Uterus (tissue), 4 donors: ENCODE data around the gene WDR49. TPM values are rescaled to one million over a fixed set of nuclear protein-coding genes. Genes with fewer than 3 reads are reported as not detected.

ENCODE experiments used
- DNase-seq, 2 donors: peaks; one replicate each; pipeline ENCODE4 v3.0.0-alpha.2; 2019 to 2020
- H3K27ac ChIP-seq, 2 donors: fragments of 200-600 bp; sonication (generic); 1 replicate in 1 of 2; 2 replicates in 1 of 2; pipeline ENCODE4 v1.5.1; 2016 to 2018
- H3K27me3 ChIP-seq, 2 donors: fragments of 200-600 bp; sonication (generic); one replicate each; pipeline ENCODE4 v1.5.1; 2018 to 2019; ENCODE audit warnings: control low read depth in 1 of 2
- H3K36me3 ChIP-seq, 2 donors: fragments of 200-600 bp; sonication (generic); one replicate each; pipeline ENCODE4 v1.5.1; 2019; ENCODE audit warnings: control low read depth in 1 of 2
- H3K4me1 ChIP-seq, 2 donors: fragments of 200-600 bp; sonication (generic); one replicate each; pipeline ENCODE4 v1.5.1; 2018 to 2019; ENCODE audit warnings: control low read depth in 1 of 2
- H3K4me3 ChIP-seq, 2 donors: fragments of 200-600 bp; sonication (generic); 1 replicate in 1 of 2; 2 replicates in 1 of 2; pipeline ENCODE4 v1.5.1; 2018 to 2019; ENCODE audit warnings: mild to moderate bottlenecking in 1 of 2
- H3K9me3 ChIP-seq, 2 donors: fragments of 200-600 bp; sonication (generic); one replicate each; pipeline ENCODE4 v1.5.1; 2019; ENCODE audit warnings: control low read depth in 1 of 2
- CTCF ChIP-seq, 4 experiments: fragments of 200-600 bp in 2 of 4; fragments of 450-650 bp in 2 of 4; sonication (generic) in 2 of 4; IDR thresholded peaks; one replicate each; pipeline ENCODE4 v1.5.1; 2016 to 2019; ENCODE audit warnings: antibody characterized with exemption in 4 of 4, mild to moderate bottlenecking in 2 of 4, moderate library complexity in 1 of 4
- POLR2A ChIP-seq, 2 donors: fragments of 450-650 bp; IDR thresholded peaks; one replicate each; pipeline ENCODE4 v1.6.1; 2016; ENCODE audit warnings: antibody characterized with exemption in 2 of 2, mild to moderate bottlenecking in 1 of 2, moderate library complexity in 1 of 2
- intact Hi-C: fragments of 100-400 bp; cut with DNase I; formaldehyde crosslinking; loops from one replicate; pipeline ENCODE4 v1.15.1; 2023; ENCODE audit warnings: low total_unique reads
- total RNA-seq, 4 donors: library from RNA; depleted of rRNA in 3 of 4; stranded (reverse); fragments of >200 nt in 3 of 4; gene quantifications; one replicate each; pipeline versions ENCODE4 v1.1.0 to v1.2.4, GENCODE V29; 2014 to 2023
- donor health status: DM: yes; HTN: yes; CAD: no.

Gene WDR49
- total RNA-seq, 4 donors from 2014 or later: 1.7 to 23.1 (median 6.5) TPM

GRCh38 chr3:167668651-167669050, 14.9 kb upstream of the WDR49 start:
- no peak overlapping the region for H3K27ac ChIP-seq
- no peak for DNase-seq
- intact Hi-C loops: no loop called here

GRCh38 chr3:167666563-167666962, 12.8 kb upstream of the WDR49 start:
- no peak overlapping the region for H3K4me3 ChIP-seq
- H3K36me3 ChIP-seq: no peaks in the 10 kb centered on the region
- DNase-seq: no peak
- no peaks in the 10 kb centered on the region for H3K4me1 ChIP-seq
- intact Hi-C loops: no loop called here
- no peak for TF ChIP-seq POLR2A (IDR thresholded peaks at IDR 0.05)
- no peak for TF ChIP-seq CTCF (IDR thresholded peaks at IDR 0.05)
- no peaks in the 10 kb centered on the region for H3K9me3 ChIP-seq
- H3K27me3 ChIP-seq: no peaks in the 10 kb centered on the region
- no peak overlapping the region for H3K27ac ChIP-seq

More at GRCh38 chr3:167668651-167669050, 14.9 kb upstream of the WDR49 start:
- H3K9me3 ChIP-seq: no peaks in the 10 kb centered on the region
- no peak overlapping the region for H3K4me3 ChIP-seq
- H3K4me1 ChIP-seq: no peaks in the 10 kb centered on the region
- no peaks in the 10 kb centered on the region for H3K27me3 ChIP-seq
- H3K36me3 ChIP-seq: no peaks in the 10 kb centered on the region
- TF ChIP-seq POLR2A (IDR thresholded peaks at IDR 0.05): no peak
- no peak for TF ChIP-seq CTCF (IDR thresholded peaks at IDR 0.05)

GRCh38 chr3:167662919-167663400, 9.2 kb upstream of the WDR49 start:
- no peaks in the 10 kb centered on the region for H3K9me3 ChIP-seq

GRCh38 chr3:167657684-167658225, 4.0 kb upstream of the WDR49 start:
- TF ChIP-seq CTCF (IDR thresholded peaks at IDR 0.05) (no peak), POLR2A (IDR thresholded peaks at IDR 0.05) (no peak)
- no peaks in the 10 kb centered on the region for H3K27me3 ChIP-seq
- intact Hi-C loops: no loop called here
- H3K36me3 ChIP-seq: no peaks in the 10 kb centered on the region
- no peaks in the 10 kb centered on the region for H3K4me1 ChIP-seq
- DNase-seq: no peak
- no peaks in the 10 kb centered on the region for H3K9me3 ChIP-seq
- no peak overlapping the region for H3K27ac ChIP-seq
- no peak overlapping the region for H3K4me3 ChIP-seq

More at GRCh38 chr3:167662919-167663400, 9.2 kb upstream of the WDR49 start:
- intact Hi-C loops: no loop called here
- no peak for DNase-seq
- H3K36me3 ChIP-seq: no peaks in the 10 kb centered on the region
- H3K27ac ChIP-seq: no peak overlapping the region
- no peaks in the 10 kb centered on the region for H3K27me3 ChIP-seq
- no peaks in the 10 kb centered on the region for H3K4me1 ChIP-seq
- H3K4me3 ChIP-seq: no peak overlapping the region
- no peak for TF ChIP-seq POLR2A (IDR thresholded peaks at IDR 0.05)
- no peak for TF ChIP-seq CTCF (IDR thresholded peaks at IDR 0.05)

GRCh38 chr3:167656821-167657220, 3.1 kb upstream of the WDR49 start:
- no peak for DNase-seq
- Histone ChIP-seq H3K4me1 (no peaks in the 10 kb centered on the region), H3K27me3 (no peaks in the 10 kb centered on the region), H3K9me3 (no peaks in the 10 kb centered on the region), H3K4me3 (no peak overlapping the region), H3K36me3 (no peaks in the 10 kb centered on the region), H3K27ac (no peak overlapping the region)
- intact Hi-C loops: no loop called here
- no peak for TF ChIP-seq CTCF (IDR thresholded peaks at IDR 0.05)
- no peak for TF ChIP-seq POLR2A (IDR thresholded peaks at IDR 0.05)
